HG03280 (cell line): Measurements from ENCODE around the gene C3orf20.

Experiments used
- ATAC-seq: cut with Tn5 transposase; IDR thresholded peaks from one replicate; pipeline ENCODE4 v1.9.1; 2021; ENCODE audit warnings: mild to moderate bottlenecking, moderate library complexity; ENCODE audit not compliant: unreplicated experiment

Gene C3orf20

DNA sequence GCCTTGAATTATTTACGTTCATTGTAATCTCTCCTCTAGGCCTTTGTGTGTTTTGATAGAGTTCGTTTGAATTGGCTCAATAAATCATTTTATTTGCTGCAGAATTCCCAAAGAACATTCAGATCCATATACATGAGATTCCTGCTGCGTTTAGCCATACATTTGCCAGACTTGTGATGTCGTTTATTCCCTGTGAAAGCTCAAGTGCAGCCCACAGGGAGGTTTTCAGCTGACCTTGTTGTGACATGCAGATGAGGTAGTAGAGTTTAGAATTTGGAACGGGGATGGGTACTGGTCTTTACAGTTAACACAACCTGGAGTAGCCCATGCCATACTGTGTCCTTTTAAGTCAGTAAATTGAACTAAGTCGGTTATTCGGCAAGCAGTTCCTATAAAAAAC, at the start of gene C3orf20:
Gene C3orf20 (plus strand): TSS at position 301 of the 400 bp plus-strand sequence. CDS start 7,573 bp downstream, outside the sequence.
- no peak for ATAC-seq

DNA sequence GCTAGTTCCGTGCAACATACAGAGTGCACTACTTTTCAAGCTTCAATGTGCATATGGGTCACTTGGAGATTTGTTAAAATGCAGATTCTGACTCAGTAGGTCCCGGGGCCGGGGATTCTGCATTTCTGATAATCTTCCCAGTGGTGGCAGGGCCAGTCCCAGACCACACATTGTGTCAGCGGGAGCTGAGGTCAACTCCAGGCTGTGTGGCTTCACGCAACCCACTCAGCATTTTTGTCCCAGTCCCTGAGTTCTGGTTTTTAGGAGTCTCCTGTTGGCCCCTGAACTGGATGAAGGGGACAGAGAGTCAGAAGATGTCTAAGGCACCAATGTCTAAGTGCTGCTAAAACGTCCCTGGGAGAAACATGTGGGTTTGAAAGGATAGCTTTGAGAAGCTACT, 49.5 kb upstream of the C3orf20 start:
- ATAC-seq, result no peak

DNA sequence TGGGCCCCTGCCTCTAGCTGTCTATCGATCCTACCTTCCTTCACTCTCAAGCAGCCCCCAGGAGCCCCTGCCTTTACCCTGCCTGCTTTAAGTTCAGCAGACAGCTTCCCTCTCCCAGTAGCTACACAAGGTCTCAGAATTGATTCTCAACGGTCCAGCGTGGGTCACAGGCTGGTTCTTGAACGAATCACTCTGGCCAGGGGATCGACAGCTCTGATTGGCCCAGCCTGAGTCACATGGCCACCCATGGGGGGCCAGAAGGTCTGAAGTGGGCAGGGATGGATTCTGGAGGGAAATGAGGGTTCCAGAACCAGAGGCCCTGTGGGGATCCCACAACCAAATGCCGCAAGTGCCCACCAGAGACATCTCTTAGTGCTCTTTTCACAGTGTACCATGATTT, 47.1 kb upstream of the C3orf20 start:
- ATAC-seq, result no peak

- no peak for ATAC-seq
These were observed 46.5 kb upstream of the C3orf20 start for GRCh38 chr3:14628406-14628805.

GRCh38 chr3:14630404-14631100, 44.4 kb upstream of the C3orf20 start:
- no peak for ATAC-seq

- ATAC-seq, result no peak
These were observed 43.8 kb upstream of the C3orf20 start for GRCh38 chr3:14631101-14631497.

- ATAC-seq, result no peak
These were observed 43.1 kb upstream of the C3orf20 start for GRCh38 chr3:14631687-14632441.

DNA sequence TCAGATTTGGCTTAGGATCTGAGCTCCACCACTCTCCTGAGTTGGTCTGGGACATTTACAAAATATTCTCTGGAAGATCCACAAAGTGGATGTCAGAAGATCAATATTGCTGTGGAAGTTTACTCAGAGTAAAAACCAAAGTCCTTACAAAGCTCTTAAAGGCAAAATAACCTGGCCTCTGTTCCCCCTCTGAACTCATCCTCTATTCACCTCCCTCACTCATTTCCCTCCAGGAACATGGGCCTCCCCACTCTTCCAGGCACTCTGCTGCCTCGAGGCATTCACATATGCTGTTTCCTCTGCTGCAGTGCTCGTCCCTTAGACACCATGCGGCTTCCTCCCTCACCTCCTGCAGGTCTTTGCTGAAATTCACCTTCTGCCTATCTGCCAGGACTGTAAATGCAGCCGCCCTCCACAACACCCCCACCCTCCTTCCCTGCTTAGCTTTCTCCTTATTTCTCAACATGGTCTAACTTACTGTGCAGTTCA, 42.5 kb upstream of the C3orf20 start:
- no peak for ATAC-seq

DNA sequence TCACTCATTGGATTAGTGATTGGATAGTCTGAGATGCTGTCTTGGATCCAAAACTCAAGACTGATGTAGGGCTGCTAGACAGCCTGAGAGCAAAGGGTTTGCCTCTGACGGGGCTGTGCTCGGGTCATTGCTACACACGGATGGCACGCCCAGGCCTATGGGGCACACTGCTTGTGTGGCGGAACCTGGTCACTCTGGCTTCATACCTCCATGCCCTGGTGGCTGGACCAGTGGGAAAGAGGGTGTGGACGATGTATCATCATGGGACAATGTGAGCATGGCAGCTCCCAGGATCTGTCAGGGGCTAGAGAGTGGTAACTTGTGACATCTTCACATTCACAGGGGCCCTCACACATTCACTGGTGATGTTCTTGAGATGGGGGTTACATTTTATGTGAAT, 41.5 kb upstream of the C3orf20 start:
- no peak for ATAC-seq

GRCh38 chr3:14633819-14634424, 41.0 kb upstream of the C3orf20 start:
- ATAC-seq, result peak; percentile 55

DNA sequence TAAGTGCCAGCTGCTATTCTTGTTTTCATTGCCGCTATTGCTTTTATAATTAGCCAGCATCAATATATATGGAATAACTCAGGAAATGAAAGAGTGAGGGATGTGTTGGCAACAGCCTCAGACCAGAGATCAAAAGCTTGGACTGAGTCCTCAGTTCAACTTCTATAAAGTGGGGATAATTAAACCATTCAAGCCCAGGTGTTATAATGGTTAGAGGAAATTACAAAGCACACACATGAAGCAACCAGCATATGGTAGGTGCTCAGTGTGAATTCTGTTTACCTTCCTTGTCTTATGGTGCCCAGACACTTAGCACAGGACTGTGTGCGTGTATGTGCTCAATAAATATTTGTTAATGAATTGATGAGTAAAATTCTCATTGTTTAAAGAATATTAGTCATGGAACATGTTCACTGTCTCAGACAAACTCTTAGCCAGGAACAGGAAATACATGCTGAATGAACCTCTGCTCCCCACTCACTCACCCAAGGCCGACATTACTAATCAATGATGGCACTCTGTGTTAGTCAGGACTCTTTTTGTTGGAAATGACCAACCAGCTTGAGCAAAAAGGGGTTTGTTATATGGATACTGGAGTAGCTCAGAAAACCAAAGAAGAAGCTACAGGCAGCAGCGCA, 40.1 kb upstream of the C3orf20 start:
- no peak for ATAC-seq

DNA sequence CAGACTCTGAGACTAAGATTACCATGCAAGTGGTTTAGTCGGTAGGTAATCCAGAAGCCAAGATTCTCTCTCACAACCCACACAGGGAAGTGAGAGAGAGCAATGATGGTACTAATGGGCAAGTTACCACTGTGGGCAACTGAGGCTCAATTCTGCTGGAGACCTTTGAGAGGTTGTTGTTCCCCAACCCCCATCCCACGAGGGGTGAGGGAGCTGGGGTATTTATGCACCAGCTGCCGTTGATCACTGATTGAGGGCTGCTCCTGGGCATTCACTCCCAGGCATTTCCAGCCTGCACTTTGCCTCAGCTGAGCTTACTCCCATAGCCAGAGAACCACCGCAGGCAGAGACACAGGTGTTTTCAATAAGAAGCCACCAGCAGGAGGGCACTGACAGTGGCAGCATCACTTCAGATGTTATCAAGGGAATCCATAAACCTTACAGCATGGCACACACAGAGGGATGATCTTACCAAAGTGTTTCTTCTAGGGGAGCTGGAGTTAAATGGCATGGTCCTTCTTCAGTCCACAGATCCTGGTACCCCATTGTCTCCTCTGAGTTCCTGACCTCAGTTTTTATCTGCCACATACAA, 38.3 kb upstream of the C3orf20 start:
- ATAC-seq, result no peak

DNA sequence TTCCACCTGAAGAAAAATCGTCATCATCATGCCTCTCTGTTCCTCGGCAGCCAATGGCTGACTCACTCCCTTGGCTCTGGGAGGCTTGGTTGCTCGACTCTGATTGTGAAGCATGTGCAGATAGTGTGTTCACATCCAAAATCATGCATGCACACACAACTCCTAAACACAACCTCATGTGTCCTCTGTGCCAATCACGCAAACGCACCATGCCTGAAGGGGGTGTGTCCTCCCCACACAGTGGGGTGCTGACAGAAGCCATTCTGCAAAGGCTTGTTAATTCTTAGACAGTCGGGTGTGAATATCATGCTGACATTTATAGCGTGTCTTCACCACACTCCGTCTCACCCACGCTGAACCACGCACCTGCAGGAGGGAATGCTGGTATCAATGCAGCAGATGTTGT, 34.8 kb upstream of the C3orf20 start:
- no peak for ATAC-seq

DNA sequence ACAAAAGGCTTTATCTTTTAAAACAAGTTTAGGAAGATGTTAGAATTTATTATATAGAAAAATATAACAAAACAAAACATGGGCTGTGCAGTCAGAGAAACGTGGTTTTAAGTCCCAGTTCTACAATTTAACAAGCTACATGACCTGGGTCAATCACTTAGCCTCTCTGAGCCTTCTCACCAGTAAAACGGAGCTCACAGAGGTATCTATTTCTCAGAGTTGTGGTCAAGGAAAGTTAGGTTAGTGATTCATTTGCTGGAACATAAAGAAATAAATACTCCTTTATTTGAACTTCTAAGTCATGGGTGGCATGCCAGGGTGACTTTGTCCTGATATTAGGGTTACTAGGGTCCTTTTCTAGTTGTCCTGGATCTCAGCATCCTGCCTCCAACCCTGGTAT, 34.2 kb upstream of the C3orf20 start:
- ATAC-seq, result no peak

- no peak for ATAC-seq
These were observed 33.6 kb upstream of the C3orf20 start for GRCh38 chr3:14641346-14641745.

GRCh38 chr3:14645453-14645852, 29.5 kb upstream of the C3orf20 start:
- ATAC-seq, result no peak

- ATAC-seq, result no peak
These were observed 28.8 kb upstream of the C3orf20 start for GRCh38 chr3:14646131-14646573.

- ATAC-seq, result no peak
These were observed 28.1 kb upstream of the C3orf20 start for GRCh38 chr3:14646589-14647413.

DNA sequence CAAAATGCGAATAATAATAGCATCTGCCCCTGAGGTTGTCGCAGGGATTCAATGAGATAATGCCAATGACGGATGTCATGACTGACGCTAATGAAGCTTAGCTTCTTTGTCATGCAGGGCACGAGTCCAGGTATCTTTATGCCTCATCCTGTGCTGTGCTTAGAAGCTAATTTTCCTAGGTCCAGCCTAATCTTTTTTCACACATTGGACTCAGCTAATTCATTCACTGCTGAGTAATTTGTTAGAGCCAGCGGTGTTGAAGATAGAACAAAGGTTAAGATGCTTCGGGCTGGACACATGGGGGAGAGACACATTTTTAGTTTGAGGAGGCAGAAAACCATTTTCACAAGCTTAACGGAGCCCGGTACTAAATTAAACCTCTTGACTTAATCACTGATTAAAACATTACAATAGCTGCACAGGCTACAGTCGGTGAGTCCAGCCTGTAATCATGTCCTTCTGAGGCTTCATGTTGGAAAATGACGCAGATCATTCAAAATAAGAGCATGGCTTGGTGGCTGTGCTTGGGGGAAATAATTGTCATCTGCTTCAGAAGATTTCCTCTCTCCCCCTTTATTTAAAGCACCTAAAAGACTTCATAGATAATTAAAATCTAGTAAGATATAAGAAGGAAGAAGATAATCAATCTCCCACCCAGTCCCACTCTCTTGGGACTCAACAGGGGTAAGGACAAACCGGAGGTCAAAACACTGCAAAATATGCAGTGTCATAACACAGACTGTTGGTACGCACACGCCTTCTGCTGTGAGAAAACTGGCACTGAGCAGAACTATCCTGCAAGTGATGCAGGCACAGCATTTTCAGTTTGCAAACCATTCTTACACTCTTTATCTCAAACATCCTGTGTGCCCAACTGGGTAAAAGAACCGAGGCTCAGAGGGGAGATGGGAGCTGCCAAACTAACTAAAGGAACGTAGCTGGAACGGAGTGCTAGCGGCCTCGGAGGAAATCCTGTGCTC, 26.7 kb upstream of the C3orf20 start:
- no peak for ATAC-seq
